Measurements from ENCODE around the gene PML.
"Not testable (repeated sequence)": the region's sequence is repeated elsewhere in the genome, so short reads cannot be mapped to it uniquely, and the experiment has no call there.

GRCh38 chr15:74095610-74096009 lies 101.1 kb downstream of the PML start:
- TF ChIP-seq CTCF, POLR2A (IDR thresholded peaks at IDR 0.05): not testable (repeated sequence)
